A549 (cell line): ENCODE data around the gene AKAP8L.

Experiments used
- KDM1A ChIP-seq: fragments of 200-600 bp; sonication (generic); IDR thresholded peaks from 2 replicates; pipeline ENCODE4 v1.6.1; 2016; ENCODE audit warnings: low read depth, mild to moderate bottlenecking
- MAFK ChIP-seq: fragments of 450-650 bp; IDR thresholded peaks from 2 replicates; pipeline ENCODE4 v1.6.1; 2014; ENCODE audit not compliant: partially characterized antibody
- MYC ChIP-seq: IDR thresholded peaks from 2 replicates; pipeline ENCODE4 v1.6.1; 2012; ENCODE audit warnings: mild to moderate bottlenecking, inconsistent platforms, low read length, improper control_type of control experiment, borderline replicate concordance
- POLR2A ChIP-seq: IDR thresholded peaks from 2 replicates; pipeline ENCODE4 v1.6.1; 2012; ENCODE audit warnings: mild to moderate bottlenecking, low read length
- SMC3 ChIP-seq: fragments of >200 bp; sonication (Bioruptor Twin); formaldehyde crosslinking; IDR thresholded peaks from 3 replicates; pipeline ENCODE4 v1.6.1; 2018; ENCODE audit warnings: inconsistent platforms
- TF ChIP-seq, protein P1 (sequence below): IDR thresholded peaks from 2 replicates; pipeline ENCODE4 v1.6.1; 2012
- TF ChIP-seq, protein P2 (sequence below): fragments of >200 bp; sonication (Bioruptor Twin); formaldehyde crosslinking; IDR thresholded peaks from 3 replicates; pipeline ENCODE4 v1.5.1; 2016

DNA sequence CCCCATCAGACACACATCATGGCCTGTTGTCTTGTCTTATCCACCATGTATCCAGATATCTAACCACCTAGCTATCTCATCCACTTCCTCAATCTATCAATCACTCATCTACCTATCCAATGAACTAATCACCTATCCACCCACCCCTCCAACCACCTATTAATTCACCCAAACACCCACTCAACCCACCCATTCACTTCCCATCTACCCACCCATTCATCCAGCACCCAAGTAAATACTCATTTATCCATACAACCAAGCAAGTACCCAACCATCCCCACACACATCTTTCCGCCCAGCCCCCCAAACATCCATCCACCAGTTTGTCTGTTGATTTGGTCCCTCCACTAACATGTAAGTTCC lies 31.7 kb upstream of the AKAP8L start:
- TF ChIP-seq, protein P1, sequence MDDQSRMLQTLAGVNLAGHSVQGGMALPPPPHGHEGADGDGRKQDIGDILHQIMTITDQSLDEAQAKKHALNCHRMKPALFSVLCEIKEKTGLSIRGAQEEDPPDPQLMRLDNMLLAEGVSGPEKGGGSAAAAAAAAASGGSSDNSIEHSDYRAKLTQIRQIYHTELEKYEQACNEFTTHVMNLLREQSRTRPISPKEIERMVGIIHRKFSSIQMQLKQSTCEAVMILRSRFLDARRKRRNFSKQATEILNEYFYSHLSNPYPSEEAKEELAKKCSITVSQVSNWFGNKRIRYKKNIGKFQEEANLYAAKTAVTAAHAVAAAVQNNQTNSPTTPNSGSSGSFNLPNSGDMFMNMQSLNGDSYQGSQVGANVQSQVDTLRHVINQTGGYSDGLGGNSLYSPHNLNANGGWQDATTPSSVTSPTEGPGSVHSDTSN = no peak
- TF ChIP-seq MYC = no peak
- TF ChIP-seq MAFK = no peak
- TF ChIP-seq, protein P2, sequence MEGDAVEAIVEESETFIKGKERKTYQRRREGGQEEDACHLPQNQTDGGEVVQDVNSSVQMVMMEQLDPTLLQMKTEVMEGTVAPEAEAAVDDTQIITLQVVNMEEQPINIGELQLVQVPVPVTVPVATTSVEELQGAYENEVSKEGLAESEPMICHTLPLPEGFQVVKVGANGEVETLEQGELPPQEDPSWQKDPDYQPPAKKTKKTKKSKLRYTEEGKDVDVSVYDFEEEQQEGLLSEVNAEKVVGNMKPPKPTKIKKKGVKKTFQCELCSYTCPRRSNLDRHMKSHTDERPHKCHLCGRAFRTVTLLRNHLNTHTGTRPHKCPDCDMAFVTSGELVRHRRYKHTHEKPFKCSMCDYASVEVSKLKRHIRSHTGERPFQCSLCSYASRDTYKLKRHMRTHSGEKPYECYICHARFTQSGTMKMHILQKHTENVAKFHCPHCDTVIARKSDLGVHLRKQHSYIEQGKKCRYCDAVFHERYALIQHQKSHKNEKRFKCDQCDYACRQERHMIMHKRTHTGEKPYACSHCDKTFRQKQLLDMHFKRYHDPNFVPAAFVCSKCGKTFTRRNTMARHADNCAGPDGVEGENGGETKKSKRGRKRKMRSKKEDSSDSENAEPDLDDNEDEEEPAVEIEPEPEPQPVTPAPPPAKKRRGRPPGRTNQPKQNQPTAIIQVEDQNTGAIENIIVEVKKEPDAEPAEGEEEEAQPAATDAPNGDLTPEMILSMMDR = no peak
- TF ChIP-seq SMC3 = no peak
- no peak for TF ChIP-seq KDM1A
- no peak for TF ChIP-seq POLR2A
